ENCODE data around the gene ANTXR2.

The ANTXR2 gene

GRCh38 chr4:79977131-79977840 is 95.7 kb downstream of the ANTXR2 start:
- Histone ChIP-seq H3K27me3 (ENCODE audit: insufficient read depth, low read length) (no peaks in the 10 kb centered on the region), H3K9me3 (ENCODE audit: low read length) (no peaks in the 10 kb centered on the region), H3K79me2 (ENCODE audit: insufficient read depth, low read length) (no peaks in the 10 kb centered on the region), H3K4me1 (ENCODE audit: insufficient read depth, low read length, severe bottlenecking) (no peaks in the 10 kb centered on the region), H4K20me1 (ENCODE audit: insufficient read depth, low read length) (no peaks in the 10 kb centered on the region), H3F3A (ENCODE audit: insufficient read depth, low read length) (no peaks in the 10 kb centered on the region), H3K4me2 (ENCODE audit: low read length) (no peak overlapping the region), H3K9me2 (ENCODE audit: low read depth, low read length) (no peaks in the 10 kb centered on the region), H3K9ac (ENCODE audit: low read length) (no peak overlapping the region), H3K27ac (ENCODE audit: low read depth, low read length, poor library complexity, severe bottlenecking) (no peak overlapping the region), H3K4me3 (ENCODE audit: low read depth, low read length, poor library complexity, severe bottlenecking) (no peak overlapping the region), H3K36me3 (ENCODE audit: insufficient read depth, low read length) (no peaks in the 10 kb centered on the region), H2AFZ (ENCODE audit: low read length) (no peak overlapping the region)
- TF ChIP-seq EZH2 (IDR thresholded peaks at IDR 0.05; ENCODE audit: borderline replicate concordance, low read length) = no peak
- no peak for TF ChIP-seq CTCF (IDR thresholded peaks at IDR 0.05; ENCODE audit: low read length)

GRCh38 chr4:79964400-79965211 is 108.4 kb downstream of the ANTXR2 start:
- no peaks in the 10 kb centered on the region for H3K79me2 ChIP-seq (ENCODE audit: insufficient read depth, low read length)
- no peaks in the 10 kb centered on the region for H3K4me1 ChIP-seq (ENCODE audit: insufficient read depth, low read length, severe bottlenecking)
- no peaks in the 10 kb centered on the region for H3K9me3 ChIP-seq (ENCODE audit: low read length)
- no peak overlapping the region for H3K4me3 ChIP-seq (ENCODE audit: low read depth, low read length, poor library complexity, severe bottlenecking)
- H3K27me3 ChIP-seq (ENCODE audit: insufficient read depth, low read length) = no peaks in the 10 kb centered on the region
- no peaks in the 10 kb centered on the region for H3K9me2 ChIP-seq (ENCODE audit: low read depth, low read length)
- H3K36me3 ChIP-seq (ENCODE audit: insufficient read depth, low read length) = no peaks in the 10 kb centered on the region
- H2AFZ ChIP-seq (ENCODE audit: low read length) = no peak overlapping the region
- no peak overlapping the region for H3K27ac ChIP-seq (ENCODE audit: low read depth, low read length, poor library complexity, severe bottlenecking)
- no peaks in the 10 kb centered on the region for H4K20me1 ChIP-seq (ENCODE audit: insufficient read depth, low read length)
- H3K9ac ChIP-seq (ENCODE audit: low read length) = no peak overlapping the region
- no peak overlapping the region for H3K4me2 ChIP-seq (ENCODE audit: low read length)
- TF ChIP-seq EZH2 (IDR thresholded peaks at IDR 0.05; ENCODE audit: borderline replicate concordance, low read length) (no peak), CTCF (IDR thresholded peaks at IDR 0.05; ENCODE audit: low read length) (no peak)
- H3F3A ChIP-seq (ENCODE audit: insufficient read depth, low read length) = no peaks in the 10 kb centered on the region

GRCh38 chr4:79964020-79964399 is 109.0 kb downstream of the ANTXR2 start:
- Histone ChIP-seq H2AFZ (ENCODE audit: low read length) (no peak overlapping the region), H3K9ac (ENCODE audit: low read length) (no peak overlapping the region), H3K4me1 (ENCODE audit: insufficient read depth, low read length, severe bottlenecking) (no peaks in the 10 kb centered on the region), H3K27ac (ENCODE audit: low read depth, low read length, poor library complexity, severe bottlenecking) (no peak overlapping the region), H3F3A (ENCODE audit: insufficient read depth, low read length) (no peaks in the 10 kb centered on the region), H3K9me2 (ENCODE audit: low read depth, low read length) (no peaks in the 10 kb centered on the region), H3K36me3 (ENCODE audit: insufficient read depth, low read length) (no peaks in the 10 kb centered on the region), H3K79me2 (ENCODE audit: insufficient read depth, low read length) (no peaks in the 10 kb centered on the region), H3K4me2 (ENCODE audit: low read length) (no peak overlapping the region), H3K9me3 (ENCODE audit: low read length) (no peaks in the 10 kb centered on the region), H4K20me1 (ENCODE audit: insufficient read depth, low read length) (no peaks in the 10 kb centered on the region), H3K27me3 (ENCODE audit: insufficient read depth, low read length) (no peaks in the 10 kb centered on the region), H3K4me3 (ENCODE audit: low read depth, low read length, poor library complexity, severe bottlenecking) (no peak overlapping the region)
- TF ChIP-seq EZH2 (IDR thresholded peaks at IDR 0.05; ENCODE audit: borderline replicate concordance, low read length) (no peak), CTCF (IDR thresholded peaks at IDR 0.05; ENCODE audit: low read length) (no peak)
